HCT116 (cell line): ENCODE data around the gene NDUFB3.

Experiments
- EGR1 ChIP-seq: IDR thresholded peaks from 2 replicates; pipeline ENCODE4 v1.6.1; 2012; ENCODE audit warnings: low read depth
- EZH2phosphoT487 ChIP-seq: fragments of 200-600 bp; IDR thresholded peaks from 2 replicates; pipeline ENCODE4 v1.6.1; 2018; ENCODE audit warnings: antibody characterized with exemption, borderline replicate concordance
- JUND ChIP-seq: IDR thresholded peaks from 2 replicates; pipeline ENCODE4 v1.6.1; 2012
- YY1 ChIP-seq: IDR thresholded peaks from 2 replicates; pipeline ENCODE4 v1.6.1; 2011; ENCODE audit warnings: low read length, low read depth, moderate library complexity, mild to moderate bottlenecking; ENCODE audit not compliant: insufficient replicate concordance; ENCODE audit errors: extremely low read depth
- TF ChIP-seq, protein P1 (sequence below), 3 experiments: fragments of 200-600 bp in 1 of 3; sonication (generic) in 1 of 3; IDR thresholded peaks in 2 of 3; conservative IDR thresholded peaks in 1 of 3; 2 replicates each; pipeline ENCODE4 v1.5.1; 2012 to 2017; ENCODE audit warnings: low read depth in 2 of 3, low read length in 2 of 3, antibody characterized with exemption in 1 of 3, borderline replicate concordance in 1 of 3, control low read depth in 1 of 3, mild to moderate bottlenecking in 1 of 3, mixed read lengths in 1 of 3, mixed run types in 1 of 3, moderate library complexity in 1 of 3; ENCODE audit not compliant: insufficient read depth in 1 of 3

DNA sequence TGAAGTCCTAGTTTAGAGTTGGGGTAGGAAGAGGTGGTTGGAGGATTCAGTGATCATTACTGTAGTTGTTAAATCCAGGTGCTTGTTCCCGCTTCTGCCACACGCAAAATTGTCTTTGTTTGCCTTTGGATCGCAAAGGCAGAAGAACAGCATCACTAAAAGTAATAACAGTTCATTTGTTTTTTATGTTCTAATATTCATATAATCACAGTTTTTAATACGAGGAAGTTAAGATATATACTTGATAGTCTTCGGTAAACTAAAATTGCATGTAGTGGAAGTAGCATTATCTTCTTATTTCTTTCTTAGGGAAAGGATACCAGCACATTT is 365 bp downstream of the NDUFB3 start:
- TF ChIP-seq, protein P1, sequence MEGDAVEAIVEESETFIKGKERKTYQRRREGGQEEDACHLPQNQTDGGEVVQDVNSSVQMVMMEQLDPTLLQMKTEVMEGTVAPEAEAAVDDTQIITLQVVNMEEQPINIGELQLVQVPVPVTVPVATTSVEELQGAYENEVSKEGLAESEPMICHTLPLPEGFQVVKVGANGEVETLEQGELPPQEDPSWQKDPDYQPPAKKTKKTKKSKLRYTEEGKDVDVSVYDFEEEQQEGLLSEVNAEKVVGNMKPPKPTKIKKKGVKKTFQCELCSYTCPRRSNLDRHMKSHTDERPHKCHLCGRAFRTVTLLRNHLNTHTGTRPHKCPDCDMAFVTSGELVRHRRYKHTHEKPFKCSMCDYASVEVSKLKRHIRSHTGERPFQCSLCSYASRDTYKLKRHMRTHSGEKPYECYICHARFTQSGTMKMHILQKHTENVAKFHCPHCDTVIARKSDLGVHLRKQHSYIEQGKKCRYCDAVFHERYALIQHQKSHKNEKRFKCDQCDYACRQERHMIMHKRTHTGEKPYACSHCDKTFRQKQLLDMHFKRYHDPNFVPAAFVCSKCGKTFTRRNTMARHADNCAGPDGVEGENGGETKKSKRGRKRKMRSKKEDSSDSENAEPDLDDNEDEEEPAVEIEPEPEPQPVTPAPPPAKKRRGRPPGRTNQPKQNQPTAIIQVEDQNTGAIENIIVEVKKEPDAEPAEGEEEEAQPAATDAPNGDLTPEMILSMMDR (IDR thresholded peaks at IDR 0.05 in 2 of 3, conservative IDR thresholded peaks at IDR 0.05 in 1 of 3; ENCODE audit: borderline replicate concordance in 1 of 3, insufficient read depth in 1 of 3, low read depth in 2 of 3, low read length in 2 of 3), result no peak
- TF ChIP-seq EZH2phosphoT487 (no peak), EGR1 (no peak), YY1 (no peak), JUND (no peak)
